Measurements from ENCODE around the gene SDK1.

Gene SDK1

DNA sequence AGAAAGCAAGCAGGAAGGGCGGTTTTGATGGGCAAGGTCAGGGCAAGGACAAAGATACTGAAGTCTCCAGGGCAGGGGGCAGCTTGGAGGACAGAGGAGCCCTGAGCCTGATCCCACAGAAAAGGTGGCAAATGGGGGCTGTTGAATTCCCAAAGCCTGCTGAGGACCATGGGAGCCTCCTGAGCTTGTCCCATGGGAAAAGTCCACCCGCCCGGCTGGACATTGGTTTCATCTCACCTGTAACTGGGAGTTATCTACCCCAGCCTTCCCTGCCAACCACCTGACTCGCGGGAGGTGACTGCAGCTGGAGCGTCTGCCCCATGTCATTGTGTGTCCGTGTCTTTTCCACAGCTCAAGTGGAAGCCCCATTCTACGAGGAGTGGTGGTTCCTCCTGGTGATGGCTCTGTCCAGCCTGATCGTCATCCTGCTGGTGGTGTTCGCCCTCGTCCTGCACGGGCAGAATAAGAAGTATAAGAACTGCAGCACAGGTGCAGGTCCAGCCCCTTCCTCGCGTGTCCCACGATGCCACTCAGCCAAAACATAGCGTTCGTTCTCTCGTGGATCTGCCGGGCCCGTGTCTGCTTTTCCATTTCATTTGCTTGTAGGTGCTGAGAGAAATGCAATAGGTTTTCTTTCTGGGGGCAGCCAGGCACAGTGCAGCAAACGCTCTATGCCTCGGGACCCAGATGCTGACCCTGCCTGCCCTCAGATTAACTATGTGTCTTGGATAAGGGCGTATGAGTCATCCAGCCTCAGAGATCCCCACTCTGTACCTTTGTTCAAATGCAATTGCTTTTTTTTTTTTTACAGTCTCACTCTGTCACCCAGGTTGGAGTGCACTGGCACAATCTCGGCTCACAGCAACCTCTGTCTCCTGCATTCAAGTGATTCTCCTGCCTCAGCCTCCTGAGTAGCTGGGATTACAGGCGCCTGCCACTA lies 936.5 kb downstream of the SDK1 start:
- no peak for DNase-seq
- in situ Hi-C loops (cut with HindIII; ENCODE audit: low pct_ligation_motif_present, low pct_unique_long_range_greater_than_20kb, low sequenced_read_pairs), result no loop called here

DNA sequence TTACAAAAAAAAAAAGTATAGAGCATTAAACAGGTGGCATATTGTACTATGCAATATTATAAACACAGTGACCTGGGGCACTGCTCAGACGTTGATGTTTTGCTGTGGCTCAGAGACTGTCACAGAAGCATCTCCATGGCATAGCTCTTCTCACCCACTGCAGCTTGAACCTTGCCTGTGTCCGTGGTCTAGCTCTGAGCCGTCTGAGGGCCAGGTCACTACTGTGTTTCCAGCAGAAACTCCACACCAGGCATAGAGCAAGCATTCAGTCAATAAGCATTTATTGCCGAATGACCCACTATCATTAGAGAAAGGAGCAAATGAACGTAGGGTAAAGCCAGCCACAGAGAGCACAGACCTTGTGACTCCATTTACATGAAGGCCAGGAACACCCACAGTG lies 937.8 kb downstream of the SDK1 start:
- in situ Hi-C loops (cut with HindIII; ENCODE audit: low pct_ligation_motif_present, low pct_unique_long_range_greater_than_20kb, low sequenced_read_pairs), result no loop called here
- no peak for DNase-seq

DNA sequence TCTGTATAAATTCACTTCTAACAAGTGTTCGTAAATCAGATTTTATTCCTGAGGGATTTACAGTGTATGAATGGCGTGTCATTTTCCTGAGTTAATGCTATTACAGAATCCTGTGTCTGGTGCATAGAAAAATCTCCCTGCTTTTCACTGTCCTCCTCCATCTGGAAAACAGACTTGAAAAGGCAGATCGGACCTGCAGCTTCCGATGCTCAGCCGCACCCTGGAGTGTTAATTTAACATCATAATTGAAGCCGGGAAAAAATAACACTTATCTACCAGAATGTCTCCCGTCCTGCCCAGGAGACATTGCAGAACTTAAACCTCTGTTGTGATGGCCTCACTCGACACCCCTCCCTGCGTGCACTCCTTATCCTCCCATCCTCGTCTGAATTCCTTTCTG lies 939.0 kb downstream of the SDK1 start:
- in situ Hi-C loops (cut with HindIII; ENCODE audit: low pct_ligation_motif_present, low pct_unique_long_range_greater_than_20kb, low sequenced_read_pairs), result no loop called here
- DNase-seq, result no peak

DNA sequence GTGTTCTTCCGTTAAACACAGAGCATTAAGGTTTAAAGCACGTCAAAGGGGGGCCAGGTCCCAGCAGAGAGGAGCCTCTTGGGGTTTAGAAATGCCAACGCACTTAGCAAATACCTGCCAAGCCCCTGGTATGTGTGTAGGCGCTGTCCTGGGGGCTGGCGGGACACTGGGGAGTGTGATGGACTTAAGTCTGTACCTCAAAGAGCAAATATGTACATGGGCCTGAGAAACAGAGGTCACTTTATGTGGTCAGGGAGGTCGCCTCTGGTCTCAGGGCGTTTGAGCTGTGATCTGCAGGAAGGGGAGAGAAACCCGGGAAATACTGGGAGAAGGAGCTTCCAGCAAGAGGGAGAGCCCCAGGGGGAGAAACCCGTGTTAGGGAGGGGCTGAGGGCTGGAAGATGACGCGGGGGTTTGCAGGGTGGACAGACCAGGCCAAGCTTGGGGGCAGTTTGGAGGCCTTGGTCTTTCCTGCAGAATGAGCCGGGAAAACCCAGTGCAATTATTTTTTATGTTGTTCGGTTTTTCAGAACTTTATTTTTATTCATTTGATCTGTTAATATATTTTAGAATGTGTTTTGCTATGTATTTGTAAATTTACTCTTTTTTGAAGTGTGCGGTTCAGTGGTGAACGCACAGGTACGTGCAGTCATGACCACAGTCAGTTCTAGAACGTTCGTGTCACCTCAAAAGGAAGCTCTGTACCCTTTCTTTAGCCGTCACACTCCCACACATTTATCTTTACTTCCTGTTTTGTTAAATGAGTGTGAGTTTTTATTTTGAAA lies 939.7 kb downstream of the SDK1 start:
- in situ Hi-C loops (cut with HindIII; ENCODE audit: low pct_ligation_motif_present, low pct_unique_long_range_greater_than_20kb, low sequenced_read_pairs), result no loop called here
- no peak for DNase-seq

DNA sequence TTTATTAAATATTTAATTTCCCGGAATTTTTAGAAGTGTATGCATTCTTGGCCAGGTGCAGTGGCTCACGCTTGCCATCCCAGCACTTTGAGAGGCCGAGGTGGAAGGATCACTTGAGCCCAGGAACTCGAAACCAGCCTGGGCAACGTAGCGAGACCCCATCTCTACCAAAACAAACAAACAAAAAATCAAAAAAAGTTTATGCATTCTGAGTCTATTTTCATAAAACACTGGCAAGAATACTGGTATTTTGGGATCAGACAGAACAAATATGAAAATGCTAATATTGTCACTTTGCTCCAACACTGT lies 940.2 kb downstream of the SDK1 start:
- DNase-seq, result no peak
- in situ Hi-C loops (cut with HindIII; ENCODE audit: low pct_ligation_motif_present, low pct_unique_long_range_greater_than_20kb, low sequenced_read_pairs), result no loop called here

DNA sequence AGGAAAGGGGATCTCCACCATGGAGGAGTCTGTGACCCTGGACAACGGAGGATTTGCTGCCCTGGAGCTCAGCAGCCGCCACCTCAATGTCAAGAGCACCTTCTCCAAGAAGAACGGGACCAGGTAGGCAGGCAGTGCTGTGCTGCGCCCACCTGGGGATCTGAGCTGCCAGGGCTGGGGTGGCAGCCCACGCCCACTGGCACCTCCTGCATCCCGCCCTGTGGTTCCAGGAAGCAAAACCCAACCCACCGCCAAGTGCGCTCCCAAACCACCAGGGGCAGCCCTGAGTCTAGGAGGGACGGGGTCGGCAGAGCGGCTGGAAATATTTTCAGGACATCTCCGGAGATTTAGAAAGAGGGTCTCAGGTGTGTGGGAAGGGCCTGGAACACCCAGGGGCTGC lies 940.7 kb downstream of the SDK1 start:
- DNase-seq, result no peak
- in situ Hi-C loops (cut with HindIII; ENCODE audit: low pct_ligation_motif_present, low pct_unique_long_range_greater_than_20kb, low sequenced_read_pairs), result no loop called here

DNA sequence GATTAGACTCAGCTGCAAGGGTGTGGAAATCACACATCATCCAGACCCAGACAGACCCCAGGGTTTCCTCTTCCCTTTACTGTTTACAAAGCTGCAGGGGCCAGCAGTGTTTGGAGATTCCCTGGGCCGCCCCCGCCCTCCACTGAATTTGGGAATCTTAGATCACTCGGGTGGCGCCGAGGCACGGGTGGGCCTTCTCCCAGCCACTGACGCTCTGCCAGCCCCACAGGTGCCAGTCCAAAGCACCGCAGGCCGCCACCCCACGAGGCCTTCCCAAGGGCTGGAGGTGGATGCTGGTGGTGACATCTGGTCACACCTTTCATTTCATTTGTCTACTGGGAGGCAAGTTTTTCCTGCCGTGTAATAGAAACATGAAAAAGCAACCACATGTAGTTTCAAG lies 941.7 kb downstream of the SDK1 start:
- DNase-seq, result no peak
- in situ Hi-C loops (cut with HindIII; ENCODE audit: low pct_ligation_motif_present, low pct_unique_long_range_greater_than_20kb, low sequenced_read_pairs), result no loop called here

DNA sequence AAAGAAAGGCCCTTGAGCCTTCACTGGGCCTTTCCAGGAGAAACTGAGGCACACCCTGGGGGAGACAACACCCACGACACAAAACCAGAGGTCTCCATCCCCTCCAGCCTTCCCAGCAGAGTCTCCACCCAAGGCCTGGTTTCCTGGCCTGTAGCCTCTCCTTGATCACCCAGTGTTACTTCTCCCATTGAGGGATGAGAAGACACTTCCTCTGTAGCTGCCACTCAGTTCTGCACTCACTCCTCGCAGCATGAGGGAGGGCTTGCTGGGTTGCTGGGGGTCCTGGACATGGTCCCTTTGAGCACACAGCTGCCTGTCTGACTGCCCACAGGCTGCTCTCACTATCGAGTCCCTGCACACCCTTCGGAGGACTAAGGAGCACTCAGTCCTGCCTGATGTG lies 943.0 kb downstream of the SDK1 start:
- DNase-seq, result no peak
- in situ Hi-C loops (cut with HindIII; ENCODE audit: low pct_ligation_motif_present, low pct_unique_long_range_greater_than_20kb, low sequenced_read_pairs), result no loop called here

DNA sequence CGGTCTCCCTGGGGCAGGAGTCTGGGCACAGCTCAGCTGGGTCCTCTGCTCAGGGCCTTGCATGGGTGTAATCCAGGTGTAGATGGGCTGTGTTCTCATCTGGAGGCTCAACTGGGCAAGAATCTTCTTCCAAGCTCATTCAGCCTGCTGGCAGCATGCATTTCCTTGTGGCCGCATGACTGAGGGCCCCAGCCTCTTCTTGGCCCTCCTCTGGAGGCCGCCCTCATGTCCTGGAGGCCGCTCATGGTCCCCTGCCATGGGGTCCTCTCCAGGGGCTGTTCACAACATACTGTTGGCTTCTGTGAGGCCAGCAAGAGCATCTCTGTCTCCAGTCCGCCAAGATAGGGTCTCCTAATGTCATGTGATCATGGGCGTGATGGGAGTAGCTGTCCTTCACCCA lies 943.6 kb downstream of the SDK1 start:
- no peak for DNase-seq
- in situ Hi-C loops (cut with HindIII; ENCODE audit: low pct_ligation_motif_present, low pct_unique_long_range_greater_than_20kb, low sequenced_read_pairs), result no loop called here

DNA sequence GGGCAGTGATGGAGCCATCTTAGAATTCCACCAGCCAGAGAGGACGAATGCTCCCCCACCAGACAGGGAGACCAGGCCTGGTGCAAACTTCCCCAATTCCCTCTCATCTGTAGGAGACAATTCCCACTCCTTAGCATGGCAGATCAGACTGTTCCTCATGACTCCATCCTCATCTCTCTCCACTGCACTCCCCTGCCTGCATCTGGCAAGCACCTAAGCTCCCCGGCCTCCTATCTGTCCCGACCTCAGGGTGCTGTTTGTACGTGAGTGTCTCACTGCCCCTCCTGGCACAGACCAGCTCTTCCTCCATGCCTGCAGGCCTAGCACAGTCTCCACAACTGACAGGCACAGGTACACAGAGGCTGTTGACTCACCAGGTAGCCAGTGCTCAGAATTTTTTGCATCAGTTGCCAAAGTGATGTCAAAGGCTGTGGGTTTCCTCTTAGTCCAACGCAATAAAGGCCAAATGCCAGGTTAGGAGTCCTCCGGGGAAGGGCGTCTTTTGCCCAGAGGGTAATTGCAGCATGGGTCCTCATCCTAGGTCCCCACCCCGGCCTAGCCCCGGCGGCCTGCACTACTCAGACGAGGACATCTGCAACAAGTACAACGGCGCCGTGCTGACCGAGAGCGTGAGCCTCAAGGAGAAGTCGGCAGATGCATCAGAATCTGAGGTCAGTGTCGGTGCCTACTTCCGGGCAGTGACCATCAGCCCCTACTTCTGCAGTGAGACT lies 944.2 kb downstream of the SDK1 start:
- DNase-seq, result no peak
- in situ Hi-C loops (cut with HindIII; ENCODE audit: low pct_ligation_motif_present, low pct_unique_long_range_greater_than_20kb, low sequenced_read_pairs), result no loop called here

DNA sequence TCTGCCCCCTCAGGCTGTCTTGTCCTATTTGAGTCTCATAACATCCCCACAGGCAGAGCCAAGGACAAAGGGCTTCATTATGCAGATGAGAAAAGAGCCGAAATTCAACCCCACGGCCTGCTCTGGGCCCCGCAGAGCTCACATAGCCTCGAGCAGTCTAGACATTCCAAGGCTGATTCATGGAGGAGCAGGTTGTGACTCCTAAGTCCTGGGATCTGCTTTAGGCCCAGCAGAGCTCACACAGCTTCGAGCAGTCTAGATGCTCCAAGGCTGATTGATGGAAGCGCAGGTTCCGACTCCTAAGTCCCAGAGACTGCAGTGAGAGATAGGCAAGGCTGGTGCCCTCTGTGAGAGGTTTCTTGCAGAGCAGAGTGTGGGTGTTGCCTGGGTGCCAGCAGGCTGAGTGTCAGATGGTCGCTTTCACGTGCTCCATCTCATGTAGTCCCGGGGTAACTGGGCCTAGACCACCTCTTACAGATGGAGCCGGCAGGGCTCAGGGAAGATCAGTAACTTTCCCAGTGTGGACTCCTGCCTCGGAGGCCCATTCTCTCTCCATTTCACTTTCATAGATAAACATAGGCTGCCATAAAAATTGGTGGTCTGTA lies 944.9 kb downstream of the SDK1 start:
- no peak for DNase-seq

DNA sequence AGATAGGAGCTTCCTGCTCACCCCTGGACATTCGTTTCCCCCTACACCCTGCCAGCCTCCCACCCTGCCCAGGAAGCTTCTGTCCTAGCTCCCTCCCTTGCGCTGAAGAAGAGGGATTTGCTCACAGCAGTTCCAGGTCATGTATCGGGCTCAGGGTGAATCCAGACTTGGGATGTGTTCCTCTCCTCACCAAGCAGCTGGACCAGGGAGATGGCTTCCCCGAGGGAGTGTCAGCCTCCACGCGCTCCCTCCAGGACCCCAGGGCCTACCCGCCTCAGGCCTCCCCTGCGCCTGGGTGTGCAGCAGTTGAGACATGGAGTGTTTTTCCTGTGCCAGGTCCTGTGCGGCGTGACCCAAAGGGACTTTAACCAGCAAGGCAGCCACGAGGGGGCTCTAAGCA lies 945.5 kb downstream of the SDK1 start:
- no peak for DNase-seq
- in situ Hi-C loops (cut with HindIII; ENCODE audit: low pct_ligation_motif_present, low pct_unique_long_range_greater_than_20kb, low sequenced_read_pairs), result no loop called here

More for the DNA sequence above, 944.9 kb downstream of the SDK1 start:
- in situ Hi-C loops (cut with HindIII; ENCODE audit: low pct_ligation_motif_present, low pct_unique_long_range_greater_than_20kb, low sequenced_read_pairs), result no loop called here

DNA sequence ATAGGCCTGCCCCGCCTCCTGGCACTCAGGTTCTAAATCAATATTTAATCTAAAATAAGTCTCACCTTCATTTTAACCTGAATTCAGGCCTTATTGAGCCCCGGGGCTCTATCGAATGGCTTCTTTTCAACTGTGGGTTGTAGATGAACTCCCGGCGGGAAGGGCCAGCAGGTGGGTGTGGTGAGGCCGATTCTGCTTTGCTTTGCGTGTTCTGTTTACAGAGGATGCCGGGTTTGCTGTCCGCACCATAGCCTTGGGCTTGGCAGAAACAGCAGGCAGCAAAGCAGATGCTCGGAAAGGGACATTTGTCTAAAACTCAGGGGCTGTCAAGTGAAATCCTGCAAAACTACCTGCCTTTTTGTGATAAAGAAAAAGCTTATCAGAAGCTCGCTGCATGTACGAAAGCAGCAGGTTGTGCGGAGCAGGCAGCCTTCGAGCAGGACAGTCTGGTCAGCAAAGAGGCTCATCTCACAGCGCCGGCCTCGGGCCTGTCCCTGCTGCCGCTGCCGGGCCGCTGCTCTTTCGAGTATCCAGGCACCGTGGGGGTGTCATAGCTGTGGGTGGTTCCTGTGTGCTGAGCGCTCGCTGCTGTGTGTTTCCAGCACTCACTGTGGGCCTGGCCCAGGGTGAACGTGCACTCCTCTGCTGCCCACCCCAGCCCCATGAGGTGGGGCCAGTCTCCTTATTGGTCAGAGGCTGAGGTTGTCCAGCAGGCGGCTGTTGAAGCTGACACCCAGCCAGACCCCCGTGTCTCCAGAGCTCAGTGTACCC lies 946.2 kb downstream of the SDK1 start:
- no peak for DNase-seq
- in situ Hi-C loops (cut with HindIII; ENCODE audit: low pct_ligation_motif_present, low pct_unique_long_range_greater_than_20kb, low sequenced_read_pairs), result no loop called here

DNA sequence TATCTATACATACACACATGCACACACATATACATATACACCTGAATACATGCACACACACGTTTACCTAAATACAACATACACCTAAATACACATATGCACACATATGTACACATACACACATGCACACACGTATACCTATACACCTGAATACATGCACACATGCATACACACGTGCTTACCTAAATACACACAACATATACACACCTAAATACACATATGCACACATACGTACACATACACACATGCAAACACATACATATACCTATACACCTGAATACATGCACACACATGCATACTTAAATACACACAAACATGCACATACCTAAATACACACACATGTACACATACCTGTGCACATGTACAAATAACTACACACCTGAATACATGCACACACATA lies 947.2 kb downstream of the SDK1 start:
- DNase-seq, result no peak
- in situ Hi-C loops (cut with HindIII; ENCODE audit: low pct_ligation_motif_present, low pct_unique_long_range_greater_than_20kb, low sequenced_read_pairs), result no loop called here

DNA sequence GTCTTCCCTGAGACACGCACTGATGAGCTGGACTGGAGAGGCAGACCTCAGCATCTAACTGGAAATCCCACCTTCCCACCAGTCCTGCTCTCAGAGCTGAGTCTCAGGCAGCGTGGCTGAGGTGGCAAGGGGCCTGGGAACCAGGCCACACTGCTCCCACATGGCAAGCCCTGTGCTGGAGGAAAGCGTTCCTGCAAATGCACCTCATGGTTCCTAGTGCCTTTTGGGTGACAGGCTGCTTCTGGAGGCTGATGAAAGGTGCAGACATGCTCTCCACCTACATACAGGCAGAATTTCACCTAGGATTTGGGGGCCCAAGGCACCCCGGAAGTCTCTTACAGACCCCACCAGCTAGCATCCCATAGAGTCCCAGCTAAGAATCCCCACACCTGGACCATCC lies 948.2 kb downstream of the SDK1 start:
- no peak for DNase-seq

DNA sequence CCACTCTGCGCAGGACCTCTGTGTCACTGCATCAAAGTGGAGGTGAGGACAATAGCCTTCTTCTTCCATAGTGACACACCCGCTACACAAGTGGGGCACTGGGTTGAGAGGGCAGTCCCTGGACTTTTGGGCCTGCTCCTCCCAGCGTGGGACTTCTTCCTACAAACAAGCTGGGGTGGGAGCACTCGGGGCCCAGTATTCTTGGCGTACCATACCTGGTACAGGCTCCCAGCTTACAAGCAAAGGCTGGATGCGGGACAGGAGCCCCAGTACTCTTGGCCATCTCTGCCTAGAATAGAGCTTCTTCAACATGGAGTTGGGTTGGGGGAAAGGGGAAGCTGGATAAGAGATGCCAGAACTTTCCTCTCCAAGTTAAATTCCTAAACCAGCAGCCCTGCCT lies 954.3 kb downstream of the SDK1 start:
- in situ Hi-C loops (cut with HindIII; ENCODE audit: low pct_ligation_motif_present, low pct_unique_long_range_greater_than_20kb, low sequenced_read_pairs), result no loop called here

More for the DNA sequence above, 948.2 kb downstream of the SDK1 start:
- in situ Hi-C loops (cut with HindIII; ENCODE audit: low pct_ligation_motif_present, low pct_unique_long_range_greater_than_20kb, low sequenced_read_pairs), result no loop called here

DNA sequence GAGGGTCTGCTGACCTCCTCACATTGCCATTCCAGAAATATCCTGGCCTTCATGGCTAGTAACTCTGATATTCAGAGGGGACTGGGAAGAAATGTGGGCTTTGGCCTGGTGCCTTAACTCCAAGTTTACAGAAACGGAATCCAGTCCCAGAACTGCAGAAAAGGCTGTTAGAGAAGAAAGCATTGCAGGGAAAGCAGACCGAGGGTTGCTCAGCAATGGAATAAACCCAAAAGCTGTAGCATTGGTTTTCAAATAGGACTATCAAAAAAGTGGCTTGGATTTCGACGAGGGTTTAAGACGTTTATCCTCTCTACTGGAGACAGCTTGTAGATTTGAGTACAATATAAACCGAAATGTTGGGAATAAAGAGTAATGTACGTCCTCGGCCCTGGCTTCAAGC lies 955.2 kb downstream of the SDK1 start:
- in situ Hi-C loops (cut with HindIII; ENCODE audit: low pct_ligation_motif_present, low pct_unique_long_range_greater_than_20kb, low sequenced_read_pairs), result no loop called here
- no peak for DNase-seq

More for the DNA sequence above, 954.3 kb downstream of the SDK1 start:
- no peak for DNase-seq

Data from ACHN (cell line).